HAP-1 (cell line): ENCODE results near the gene TAS2R4.
"Not testable (repeated sequence)": the region's sequence is repeated elsewhere in the genome, so short reads cannot be mapped to it uniquely, and the experiment has no call there.

Source experiments
- DNase-seq, 2 experiments: peaks; one replicate each; pipeline ENCODE4 v3.0.0-alpha.2; 2016 to 2020; ENCODE audit warnings: low spot score in 2 of 2
- H3K27me3 ChIP-seq: fragments of 250-450 bp; sonication (Bioruptor Pico); 2 replicates; pipeline ENCODE4 v1.5.1; 2020; ENCODE audit warnings: low read depth, mild to moderate bottlenecking, moderate library complexity
- H3K36me3 ChIP-seq: fragments of 250-450 bp; sonication (Bioruptor Pico); replicated peaks from 2 replicates; pipeline ENCODE4 v1.5.1; 2020; ENCODE audit warnings: mild to moderate bottlenecking
- H3K4me1 ChIP-seq: fragments of 250-450 bp; sonication (Bioruptor Pico); 2 replicates; pipeline ENCODE4 v1.5.1; 2020; ENCODE audit warnings: mild to moderate bottlenecking
- H3K4me3 ChIP-seq: fragments of 250-450 bp; sonication (Bioruptor Pico); 2 replicates; pipeline ENCODE4 v1.5.1; 2020; ENCODE audit warnings: mild to moderate bottlenecking, moderate library complexity
- H3K9me3 ChIP-seq: fragments of 250-450 bp; sonication (Bioruptor Pico); 2 replicates; pipeline ENCODE4 v1.5.1; 2020; ENCODE audit warnings: mild to moderate bottlenecking, moderate library complexity
- in situ Hi-C: fragments of 300-500 bp; cut with MboI; formaldehyde crosslinking; loops from 3 replicates; pipeline ENCODE4 v1.14.3; 2020; ENCODE audit warnings: low sequenced_read_pairs, inconsistent platforms, mixed read lengths

Gene TAS2R4

GRCh38 chr7:141763797-141764196, 12.7 kb upstream of the TAS2R4 start, which contains the start of gene TAS2R3:
Gene TAS2R3 (plus strand): TSS chr7:141764097. CDS start chr7:141764159, 62 bp downstream.
- Histone ChIP-seq H3K4me3 (no peak within 1 kb of the TSS), H3K27me3 (no peaks in the 10 kb centered on the region), H3K36me3 (peaks cover 17% of the 10 kb centered on the region), H3K4me1 (no peaks in the 10 kb centered on the region), H3K9me3 (no peaks in the 10 kb centered on the region)
- in situ Hi-C loops = no loop called here
- DNase-seq = no peak

GRCh38 chr7:141770083-141770583, 6.3 kb upstream of the TAS2R4 start:
- H3K4me1 ChIP-seq, DNase-seq, in situ Hi-C loops, H3K9me3 ChIP-seq, H3K27me3 ChIP-seq, H3K4me3 ChIP-seq, H3K36me3 ChIP-seq: not testable (repeated sequence)

- peak; percentile 35 to 53 for DNase-seq
- Histone ChIP-seq H3K36me3 (no peaks in the 10 kb centered on the region), H3K4me3 (no peak overlapping the region), H3K27me3 (no peaks in the 10 kb centered on the region), H3K4me1 (no peaks in the 10 kb centered on the region), H3K9me3 (no peaks in the 10 kb centered on the region)
- in situ Hi-C loops = no loop called here
Measured at GRCh38 chr7:141785706-141786552, 9.5 kb downstream of the TAS2R4 start.

- no peaks in the 10 kb centered on the region for H3K36me3 ChIP-seq
- no peaks in the 10 kb centered on the region for H3K9me3 ChIP-seq
- DNase-seq = peak in 1 of 2 experiments; percentile 7
- no peaks in the 10 kb centered on the region for H3K4me1 ChIP-seq
- no peaks in the 10 kb centered on the region for H3K27me3 ChIP-seq
- H3K4me3 ChIP-seq = no peak overlapping the region
- in situ Hi-C loops = no loop called here
Measured at GRCh38 chr7:141788296-141788695, 11.8 kb downstream of the TAS2R4 start.

- Histone ChIP-seq H3K27me3 (no peaks in the 10 kb centered on the region), H3K9me3 (no peaks in the 10 kb centered on the region), H3K4me1 (no peaks in the 10 kb centered on the region), H3K36me3 (no peaks in the 10 kb centered on the region), H3K4me3 (no peak within 1 kb of the TSS)
- in situ Hi-C loops = no loop called here
- no peak for DNase-seq
Measured at GRCh38 chr7:141789917-141790316, 13.4 kb downstream of the TAS2R4 start, which contains the start of gene TAS2R5. Gene TAS2R5 (plus strand): TSS chr7:141790217. CDS start chr7:141790362, 145 bp downstream.

- Histone ChIP-seq H3K36me3 (no peaks in the 10 kb centered on the region), H3K27me3 (no peaks in the 10 kb centered on the region), H3K9me3 (no peaks in the 10 kb centered on the region), H3K4me3 (no peak overlapping the region), H3K4me1 (no peaks in the 10 kb centered on the region)
- in situ Hi-C loops = no loop called here
- DNase-seq = no peak
Measured at GRCh38 chr7:141792526-141792925, 16.1 kb downstream of the TAS2R4 start.

DNA sequence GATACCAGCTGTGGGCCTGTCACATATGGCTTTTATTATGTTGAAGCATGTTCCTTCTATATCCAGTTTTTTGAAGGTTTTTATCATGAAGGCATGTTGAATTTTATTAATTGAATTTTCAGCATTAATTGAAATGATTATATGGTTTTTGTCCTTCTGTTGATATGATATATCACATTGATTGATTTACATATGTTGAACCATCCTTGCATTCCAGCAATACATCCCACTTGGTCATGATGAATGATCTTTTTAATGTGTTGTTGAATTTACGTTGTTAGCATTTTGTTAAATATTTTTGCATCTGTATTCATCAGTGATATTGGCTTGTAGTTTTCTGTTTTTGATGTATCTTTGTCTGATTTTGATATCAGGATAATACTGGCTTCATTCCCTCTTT, 43.6 kb downstream of the TAS2R4 start:
- H3K36me3 ChIP-seq = no peaks in the 10 kb centered on the region
- no peaks in the 10 kb centered on the region for H3K9me3 ChIP-seq
- no peak for DNase-seq
- no peaks in the 10 kb centered on the region for H3K4me1 ChIP-seq
- in situ Hi-C loops = no loop called here
- no peaks in the 10 kb centered on the region for H3K27me3 ChIP-seq
- no peak overlapping the region for H3K4me3 ChIP-seq

- in situ Hi-C loops, H3K9me3 ChIP-seq, H3K27me3 ChIP-seq, H3K36me3 ChIP-seq, DNase-seq, H3K4me1 ChIP-seq, H3K4me3 ChIP-seq: not testable (repeated sequence)
Measured at GRCh38 chr7:141822432-141822831, 46.0 kb downstream of the TAS2R4 start.
